Skeletal muscle tissue (tissue), 4 donors: ENCODE measurements around the gene GRM7. TPM values are rescaled to one million over a fixed set of nuclear protein-coding genes. Genes with fewer than 3 reads are reported as not detected.

ENCODE experiments used
- H3K27ac ChIP-seq: one replicate; pipeline ENCODE4 v1.7.0; 2013; ENCODE audit warnings: mild to moderate bottlenecking, low read depth, low read length, inconsistent platforms
- H3K27me3 ChIP-seq, 3 donors: one replicate each; pipeline ENCODE4 v1.7.0; 2013; ENCODE audit warnings: low read length in 3 of 3; ENCODE audit not compliant: control insufficient read depth in 3 of 3, insufficient read depth in 3 of 3
- H3K36me3 ChIP-seq, 3 donors: one replicate each; pipeline ENCODE4 v1.7.0; 2013; ENCODE audit warnings: low read length in 3 of 3; ENCODE audit not compliant: control insufficient read depth in 3 of 3, insufficient read depth in 3 of 3
- H3K4me1 ChIP-seq, 3 donors: one replicate each; pipeline ENCODE4 v1.7.0; 2013; ENCODE audit warnings: low read length in 3 of 3, mild to moderate bottlenecking in 3 of 3; ENCODE audit not compliant: control insufficient read depth in 3 of 3, insufficient read depth in 3 of 3
- H3K4me3 ChIP-seq, 3 donors: one replicate each; pipeline ENCODE4 v1.7.0; 2013; ENCODE audit warnings: low read length in 3 of 3
- H3K9ac ChIP-seq, 3 donors: one replicate each; pipeline ENCODE4 v1.7.0; 2013; ENCODE audit warnings: low read length in 3 of 3, mild to moderate bottlenecking in 3 of 3, moderate library complexity in 2 of 3, low read depth in 1 of 3
- H3K9me3 ChIP-seq, 3 donors: one replicate each; pipeline ENCODE4 v1.7.0; 2013; ENCODE audit warnings: low read length in 3 of 3; ENCODE audit not compliant: control insufficient read depth in 3 of 3
- total RNA-seq: library from RNA; depleted of rRNA; stranded (reverse); fragments of >200 nt; gene quantifications from one replicate; pipeline ENCODE4 v1.2.3, GENCODE V29; 2014
- donor health status: Osteomylitis.

The GRM7 gene
- total RNA-seq, 1 donor from 2014 or later: 1.0 TPM

- H3K4me1 ChIP-seq: no peaks in the 10 kb centered on the region
These were observed 759.5 kb downstream of the GRM7 start for GRCh38 chr3:7620401-7620800.

GRCh38 chr3:7621046-7621630 lies 760.2 kb downstream of the GRM7 start:
- Histone ChIP-seq H3K4me1 (no peaks in the 10 kb centered on the region), H3K27me3 (no peaks in the 10 kb centered on the region), H3K9me3 (no peaks in the 10 kb centered on the region), H3K27ac (no peak overlapping the region), H3K9ac (no peak overlapping the region), H3K36me3 (no peaks in the 10 kb centered on the region), H3K4me3 (no peak overlapping the region)

More at GRCh38 chr3:7620401-7620800, 759.5 kb downstream of the GRM7 start:
- no peak overlapping the region for H3K9ac ChIP-seq
- no peaks in the 10 kb centered on the region for H3K27me3 ChIP-seq
- H3K9me3 ChIP-seq: no peaks in the 10 kb centered on the region
- no peak overlapping the region for H3K27ac ChIP-seq
- no peaks in the 10 kb centered on the region for H3K36me3 ChIP-seq
- no peak overlapping the region for H3K4me3 ChIP-seq

GRCh38 chr3:7621651-7622050 lies 760.7 kb downstream of the GRM7 start:
- H3K9me3 ChIP-seq: no peaks in the 10 kb centered on the region
- no peak overlapping the region for H3K27ac ChIP-seq
- no peaks in the 10 kb centered on the region for H3K27me3 ChIP-seq
- no peak overlapping the region for H3K4me3 ChIP-seq
- no peaks in the 10 kb centered on the region for H3K36me3 ChIP-seq
- no peaks in the 10 kb centered on the region for H3K4me1 ChIP-seq
- H3K9ac ChIP-seq: no peak overlapping the region

- Histone ChIP-seq H3K27ac (no peak overlapping the region), H3K4me3 (no peak overlapping the region), H3K4me1 (no peaks in the 10 kb centered on the region), H3K9me3 (no peaks in the 10 kb centered on the region), H3K9ac (no peak overlapping the region), H3K27me3 (no peaks in the 10 kb centered on the region), H3K36me3 (no peaks in the 10 kb centered on the region)
These were observed 764.1 kb downstream of the GRM7 start for GRCh38 chr3:7625021-7625420.

- H3K36me3 ChIP-seq: no peaks in the 10 kb centered on the region
- no peaks in the 10 kb centered on the region for H3K4me1 ChIP-seq
- H3K4me3 ChIP-seq: no peak overlapping the region
- H3K27me3 ChIP-seq: no peaks in the 10 kb centered on the region
- H3K9me3 ChIP-seq: no peaks in the 10 kb centered on the region
- no peak overlapping the region for H3K27ac ChIP-seq
- no peak overlapping the region for H3K9ac ChIP-seq
These were observed 769.5 kb downstream of the GRM7 start for GRCh38 chr3:7630351-7630911.

- H3K9ac ChIP-seq: no peak overlapping the region
- H3K4me3 ChIP-seq: no peak overlapping the region
- H3K27ac ChIP-seq: no peak overlapping the region
- no peaks in the 10 kb centered on the region for H3K36me3 ChIP-seq
- no peaks in the 10 kb centered on the region for H3K9me3 ChIP-seq
- no peaks in the 10 kb centered on the region for H3K27me3 ChIP-seq
- H3K4me1 ChIP-seq: no peaks in the 10 kb centered on the region
These were observed 770.0 kb downstream of the GRM7 start for GRCh38 chr3:7630925-7631324.

GRCh38 chr3:7632305-7632704 lies 771.4 kb downstream of the GRM7 start:
- H3K9me3 ChIP-seq: no peaks in the 10 kb centered on the region
- H3K9ac ChIP-seq: no peak overlapping the region
- no peaks in the 10 kb centered on the region for H3K4me1 ChIP-seq
- no peak overlapping the region for H3K27ac ChIP-seq
- no peaks in the 10 kb centered on the region for H3K36me3 ChIP-seq
- no peak overlapping the region for H3K4me3 ChIP-seq
- no peaks in the 10 kb centered on the region for H3K27me3 ChIP-seq

DNA sequence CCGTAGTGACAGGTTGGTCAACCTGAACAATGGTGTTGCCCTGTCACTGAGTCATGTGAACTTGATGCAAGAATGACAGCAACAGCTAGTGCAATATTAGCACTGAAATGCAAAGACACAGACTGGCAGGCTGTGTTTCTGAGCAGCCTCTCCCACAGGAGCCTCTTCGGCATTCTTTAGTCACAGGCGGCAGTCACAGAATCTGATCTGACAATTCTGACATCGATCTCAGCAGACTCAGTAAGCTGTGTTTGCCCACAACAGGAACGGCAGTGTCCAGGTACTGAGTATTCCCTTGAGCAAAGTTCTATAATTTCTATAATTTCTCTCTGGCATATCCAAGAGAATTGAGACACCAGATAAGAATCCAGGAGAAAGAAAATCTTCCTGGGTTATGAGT lies 776.8 kb downstream of the GRM7 start:
- H3K27ac ChIP-seq: no peak overlapping the region
- H3K27me3 ChIP-seq: no peaks in the 10 kb centered on the region
- H3K4me3 ChIP-seq: no peak overlapping the region
- H3K4me1 ChIP-seq: no peaks in the 10 kb centered on the region
- H3K36me3 ChIP-seq: no peaks in the 10 kb centered on the region
- H3K9ac ChIP-seq: no peak overlapping the region
- H3K9me3 ChIP-seq: no peaks in the 10 kb centered on the region

GRCh38 chr3:7638103-7638502 lies 777.2 kb downstream of the GRM7 start:
- Histone ChIP-seq H3K27ac (no peak overlapping the region), H3K27me3 (no peaks in the 10 kb centered on the region), H3K9me3 (no peaks in the 10 kb centered on the region), H3K4me1 (no peaks in the 10 kb centered on the region), H3K4me3 (no peak overlapping the region), H3K9ac (no peak overlapping the region), H3K36me3 (no peaks in the 10 kb centered on the region)

DNA sequence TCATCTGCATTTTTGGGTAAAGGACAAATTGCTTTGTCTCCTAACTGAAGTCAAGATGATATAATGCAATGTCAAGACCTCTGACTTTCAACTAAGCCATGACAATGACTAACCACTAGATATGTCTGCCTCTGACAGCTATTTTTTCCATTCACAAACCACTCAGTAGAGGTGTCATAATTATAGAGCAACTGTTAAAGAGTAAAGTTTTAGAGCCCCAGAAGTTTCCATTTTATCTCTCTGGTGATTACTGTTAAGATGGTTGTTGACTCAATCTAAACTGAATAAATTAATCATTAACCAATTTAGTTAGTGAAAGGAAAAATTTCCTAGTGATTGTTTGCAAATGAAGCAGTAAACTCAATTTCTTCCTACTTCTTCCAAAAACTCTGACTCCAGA lies 779.9 kb downstream of the GRM7 start:
- no peak overlapping the region for H3K27ac ChIP-seq
- H3K36me3 ChIP-seq: no peaks in the 10 kb centered on the region
- H3K9ac ChIP-seq: no peak overlapping the region
- no peak overlapping the region for H3K4me3 ChIP-seq
- H3K27me3 ChIP-seq: no peaks in the 10 kb centered on the region
- no peaks in the 10 kb centered on the region for H3K9me3 ChIP-seq
- no peaks in the 10 kb centered on the region for H3K4me1 ChIP-seq
